K562 (cell line): Measurements from ENCODE around the gene C11orf98. TPM values are rescaled to one million over a fixed set of nuclear protein-coding genes. Genes with fewer than 3 reads are reported as not detected.

ENCODE experiments used
- ATAC-seq: fragments of 200-7000 bp; cut with Tn5 transposase; 3 replicates; pipeline ENCODE4 v1.9.1; 2020; ENCODE audit warnings: moderate library complexity
- BruUV-seq: library from RNA; stranded (reverse); fragments of 400-500 nt; replicated peaks from 2 replicates; lab custom pipeline; 2021; lab: Mats Ljungman, UMichigan
- CTCF ChIA-PET: fragments of 300-600 bp; formaldehyde crosslinking; extraction: SDS; loops from one replicate; lab custom pipeline; 2021; ENCODE audit warnings: low intra/inter-chr PET ratio; lab: Yijun Ruan, JAX
- POLR2A ChIA-PET: fragments of 300-600, 350-650 bp; sonication (Branson Sonifier 250); formaldehyde crosslinking; extraction: SDS; loops from one replicate; lab custom pipeline; 2021; ENCODE audit warnings: antibody characterized with exemption, inconsistent platforms; lab: Yijun Ruan, JAX
- DNase-seq, 4 experiments: peaks; one replicate each; pipeline versions ENCODE4 v3.0.0 to v3.0.0-alpha.2; 2011 to 2018; ENCODE audit warnings: low spot score in 3 of 4, mixed read lengths in 3 of 4; ENCODE audit errors: extremely low read depth in 1 of 4
- FAIRE-seq: peaks from 2 replicates; lab custom pipeline; 2011; peaks lifted over from hg19 to GRCh38; lab: Jason Lieb, UNC
- H2AFZ ChIP-seq: 2 replicates; pipeline ENCODE4 v1.6.0; 2011; ENCODE audit warnings: low read depth, low read length, control low read depth, inconsistent platforms
- H3K27ac ChIP-seq: fragments of 200-600 bp; 3 replicates; pipeline ENCODE4 v1.8.0; 2011; ENCODE audit warnings: low read depth, mild to moderate bottlenecking, control low read depth, inconsistent platforms, low read length, moderate library complexity, mixed read lengths; ENCODE audit errors: extremely low read depth
- H3K27me3 ChIP-seq, 2 experiments: fragments of 300-600 bp in 1 of 2; 2 replicates in 1 of 2; 3 replicates in 1 of 2; pipeline versions ENCODE4 v1.6.0 to v1.8.0; 2011; ENCODE audit warnings: inconsistent platforms in 2 of 2, low read length in 2 of 2, mild to moderate bottlenecking in 1 of 2, mixed read lengths in 1 of 2, moderate library complexity in 1 of 2; ENCODE audit not compliant: control insufficient read depth in 2 of 2, insufficient read depth in 2 of 2
- H3K36me3 ChIP-seq: fragments of 300-600 bp; 3 replicates; pipeline ENCODE4 v1.8.0; 2011; ENCODE audit warnings: mild to moderate bottlenecking, low read length, inconsistent platforms; ENCODE audit not compliant: control insufficient read depth, insufficient read depth
- H3K4me1 ChIP-seq, 2 experiments: fragments of 200-600 bp in 1 of 2; replicated peaks in 1 of 2; 2 replicates in 1 of 2; 3 replicates in 1 of 2; pipeline versions ENCODE4 v1.5.1 to v1.8.0; 2011; ENCODE audit warnings: inconsistent platforms in 2 of 2, low read length in 2 of 2, mild to moderate bottlenecking in 1 of 2, mixed read lengths in 1 of 2, moderate library complexity in 1 of 2; ENCODE audit not compliant: control insufficient read depth in 2 of 2, insufficient read depth in 2 of 2
- H3K4me2 ChIP-seq: 2 replicates; pipeline ENCODE4 v1.6.1; 2011; ENCODE audit warnings: low read length, control low read depth, inconsistent platforms, mixed read lengths; ENCODE audit not compliant: insufficient read depth
- H3K4me3 ChIP-seq: fragments of 200-600 bp; sonication (generic), shearing (Covaris generic); 2 replicates; pipeline ENCODE4 v1.5.1; 2016; ENCODE audit warnings: control low read depth, inconsistent platforms
- H3K79me2 ChIP-seq: fragments of 200-600 bp; 3 replicates; pipeline ENCODE4 v1.8.0; 2011; ENCODE audit warnings: low read length, inconsistent platforms; ENCODE audit not compliant: control insufficient read depth, insufficient read depth
- H3K9ac ChIP-seq, 2 experiments: 2 replicates each; pipeline versions ENCODE4 v1.6.0 to v1.6.1; 2011; ENCODE audit warnings: low read depth in 2 of 2, low read length in 2 of 2, control low read depth in 1 of 2, inconsistent platforms in 1 of 2, mild to moderate bottlenecking in 1 of 2, mixed read lengths in 1 of 2; ENCODE audit not compliant: insufficient read depth in 1 of 2
- H3K9me1 ChIP-seq: one replicate; pipeline ENCODE4 v1.6.0; 2011; ENCODE audit warnings: inconsistent platforms, mild to moderate bottlenecking, low read length, moderate library complexity; ENCODE audit not compliant: control insufficient read depth, insufficient read depth
- H3K9me3 ChIP-seq: replicated peaks from 2 replicates; pipeline ENCODE4 v1.5.1; 2011; ENCODE audit warnings: low read depth, low read length, inconsistent platforms; ENCODE audit not compliant: control insufficient read depth, insufficient read depth
- H4K20me1 ChIP-seq: replicated peaks from 2 replicates; pipeline ENCODE4 v1.6.1; 2011; ENCODE audit warnings: low read length, inconsistent platforms, mixed read lengths; ENCODE audit not compliant: control insufficient read depth, insufficient read depth
- ADNP ChIP-seq: fragments of 200-800 bp; sonication (Bioruptor generic); IDR thresholded peaks from 2 replicates; pipeline ENCODE4 v1.6.1; 2016; ENCODE audit warnings: missing genetic modification characterization, missing compliant biosample characterization
- ATF1 ChIP-seq, 2 experiments: fragments of 450-650 bp in 1 of 2; IDR thresholded peaks; 2 replicates each; pipeline ENCODE4 v1.6.1; 2016; ENCODE audit warnings: missing compliant biosample characterization in 1 of 2, missing genetic modification characterization in 1 of 2
- E2F6 ChIP-seq, 2 experiments: IDR thresholded peaks; 2 replicates each; pipeline ENCODE4 v1.6.1; 2011; ENCODE audit warnings: borderline replicate concordance in 1 of 2, control low read depth in 1 of 2, low read depth in 1 of 2, low read length in 1 of 2, mild to moderate bottlenecking in 1 of 2, mixed read lengths in 1 of 2, moderate library complexity in 1 of 2; ENCODE audit not compliant: insufficient read depth in 1 of 2, insufficient read length in 1 of 2, poor library complexity in 1 of 2, severe bottlenecking in 1 of 2; ENCODE audit errors: extremely low read depth in 1 of 2
- GABPB1 ChIP-seq: sonication (generic); formaldehyde crosslinking; IDR thresholded peaks from 2 replicates; pipeline ENCODE4 v1.8.0; 2022; ENCODE audit warnings: mild to moderate bottlenecking, missing genetic modification reagents
- GTF2E2 ChIP-seq: fragments of 200-800 bp; sonication (Bioruptor generic); IDR thresholded peaks from 2 replicates; pipeline ENCODE4 v1.6.1; 2016; ENCODE audit warnings: missing genetic modification characterization, missing compliant biosample characterization
- HIVEP1 ChIP-seq: fragments of 250-450 bp; sonication (Bioruptor Pico); IDR thresholded peaks from 2 replicates; pipeline ENCODE4 v1.4.0; 2020; ENCODE audit warnings: mild to moderate bottlenecking
- PHTF2 ChIP-seq: fragments of 250-450 bp; sonication (Bioruptor Pico); IDR thresholded peaks from 2 replicates; pipeline ENCODE4 v1.5.0; 2021; ENCODE audit warnings: mild to moderate bottlenecking
- SREBF2 ChIP-seq: sonication (generic); formaldehyde crosslinking; IDR thresholded peaks from 2 replicates; pipeline ENCODE4 v1.4.0; 2020; ENCODE audit warnings: mild to moderate bottlenecking, missing genetic modification reagents
- TAF15 ChIP-seq: fragments of 200-400 bp; formaldehyde crosslinking; IDR thresholded peaks from 2 replicates; pipeline ENCODE4 v1.6.1; 2017; ENCODE audit warnings: mild to moderate bottlenecking, low read depth, low read length, moderate library complexity
- ZNF589 ChIP-seq: fragments of 200-800 bp; sonication (Bioruptor generic); IDR thresholded peaks from 2 replicates; pipeline ENCODE4 v1.6.1; 2016; ENCODE audit warnings: low read depth, missing genetic modification characterization, missing compliant biosample characterization
- WGBS: fragments of 100-300 bp; shearing (Covaris generic); methylation state at CpG from one replicate; pipeline ENCODE4 v1.1.6; 2016; ENCODE audit warnings: low coverage, mixed read lengths; ENCODE audit not compliant: insufficient coverage; ENCODE audit errors: missing lambda C conversion rate; 5-methylcytosine and 5-hydroxymethylcytosine counted together
- in situ Hi-C: fragments of 300-500 bp; cut with MboI; formaldehyde crosslinking; loops from 4 replicates; pipeline ENCODE4 v1.15.0; 2018; ENCODE audit warnings: inconsistent platforms, mixed read lengths
- intact Hi-C: fragments of 100-400 bp; cut with micrococcal nuclease; formaldehyde crosslinking; loops from 2 replicates; pipeline ENCODE4 v1.14.2; 2022
- polyA plus RNA-seq, 8 experiments: library from polyadenylated mRNA; depleted of rRNA in 4 of 8; stranded (reverse) in 5 of 8; unstranded in 3 of 8; fragments of >200 nt; fragmentation: Nextera tagmentation in 2 of 8; fragmentation: Illumina TruSeq in 1 of 8; extraction: Ambion mirVana in 2 of 8; extraction: Trizol in 1 of 8; gene quantifications; 2 replicates each; pipeline versions ENCODE4 v1.2.1 to v1.2.3, GENCODE V29; 2011 to 2014; ENCODE audit warnings: inconsistent platforms in 1 of 8, missing spikeins in 1 of 8
- total RNA-seq, 7 experiments: library from RNA; depleted of rRNA in 6 of 7; stranded (reverse); fragments of >200 nt in 6 of 7; fragmentation: Illumina TruSeq in 2 of 7; extraction: Trizol in 2 of 7; gene quantifications; 2 replicates each; pipeline versions ENCODE4 v1.2.1 to v1.2.3, GENCODE V29; 2011 to 2021; ENCODE audit warnings: low replicate concordance in 1 of 7
- TF ChIP-seq, protein P1 (sequence below): fragments of 200-800 bp; sonication (Bioruptor generic); IDR thresholded peaks from 2 replicates; pipeline ENCODE4 v1.6.1; 2017; ENCODE audit warnings: missing genetic modification characterization, missing compliant biosample characterization

The C11orf98 gene
- total and polyA plus RNA-seq, 9 of the 15 experiments (the other 6 are each of a cell fraction or from before 2014, with no cell fraction given) = 103 to 352 (median 218) TPM

DNA sequence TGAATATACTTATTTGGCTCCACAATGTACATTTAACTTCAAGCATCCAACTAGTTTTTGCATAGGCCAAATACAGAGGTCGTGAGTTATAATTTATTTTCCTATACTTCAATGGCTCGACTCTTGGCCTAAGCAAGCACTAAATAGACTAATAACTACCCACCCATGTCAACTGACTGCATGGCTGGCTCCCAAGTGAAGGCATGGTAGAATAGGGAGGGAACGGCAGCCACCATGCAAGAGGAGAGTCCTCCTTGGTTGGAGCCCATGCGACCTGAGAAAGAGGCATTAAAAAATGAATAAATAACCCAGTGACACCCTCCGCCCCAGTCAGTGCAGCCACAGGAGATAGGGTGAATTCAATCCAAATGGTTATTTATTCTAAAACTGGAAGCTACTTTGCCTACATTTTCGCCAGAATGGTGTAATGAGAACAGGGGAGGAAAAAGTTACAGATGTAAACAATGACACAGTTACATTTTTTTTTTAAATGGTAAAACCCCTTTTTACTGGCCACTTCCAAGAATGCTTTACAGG lies 47.3 kb upstream of the C11orf98 start:
- CTCF ChIA-PET = interaction anchor here (0.5 kb wide), 1 partner anchor 42 kb away, joined by 3 read pairs; no protein-coding TSS in a partner anchor
- no peak for FAIRE-seq
- ATAC-seq = no peak
- no peak for DNase-seq
- peaks cover 94% of the 10 kb centered on the region for H3K36me3 ChIP-seq
- 96% methylated on average over 6 of the region's 6 CpGs for WGBS
- no peaks in the 10 kb centered on the region for H3K9me3 ChIP-seq
- H3K27me3 ChIP-seq = no peaks in the 10 kb centered on the region
- POLR2A ChIA-PET = interaction anchor here (1.5 kb wide), 1 partner anchor 17 kb away, joined by 3 read pairs; no protein-coding TSS in a partner anchor
- no peak overlapping the region for H2AFZ ChIP-seq
- peaks cover under 1% of the 10 kb centered on the region for H3K9me1 ChIP-seq
- H3K4me1 ChIP-seq = peaks cover 24 to 30% of the 10 kb centered on the region in 2 experiments
- no peak overlapping the region for H3K9ac ChIP-seq
- H3K4me3 ChIP-seq = no peak overlapping the region
- in situ Hi-C loops = no loop called here
- H3K4me2 ChIP-seq = no peak overlapping the region
- intact Hi-C loops = no loop called here
- peaks cover 20% of the 10 kb centered on the region; the same call in 2 of the 3 replicates for H3K79me2 ChIP-seq
- TF ChIP-seq ADNP (tag) (no peak), GABPB1 (CRISPR knock-in tag) (no peak), PHTF2 (no peak), SREBF2 (CRISPR knock-in tag) (no peak), ATF1 (CRISPR knock-in tag; IDR thresholded peaks at IDR 0.05) (no peak), ATF1 (tag; IDR thresholded peaks at IDR 0.05) (no peak)
- BruUV-seq = no TSS peak
- peak overlapping the region; percentile 14; the same call in 1 of the 3 replicates for H3K27ac ChIP-seq
- peaks cover 4% of the 10 kb centered on the region; the same call in 1 of the 2 replicates for H4K20me1 ChIP-seq

GRCh38 chr11:62710001-62710345 lies 45.0 kb upstream of the C11orf98 start:
- BruUV-seq = no TSS peak
- Histone ChIP-seq H2AFZ (no peak overlapping the region), H4K20me1 (peaks cover 7% of the 10 kb centered on the region), H3K79me2 (peaks cover 24% of the 10 kb centered on the region), H3K9ac (no peak overlapping the region), H3K4me3 (no peak overlapping the region), H3K27ac (peak overlapping the region; percentile 15; the same call in 1 of the 3 replicates), H3K9me3 (no peaks in the 10 kb centered on the region), H3K27me3 (no peaks in the 10 kb centered on the region), H3K4me1 (peaks cover 38 to 46% of the 10 kb centered on the region in 2 experiments), H3K36me3 (peaks cover 80% of the 10 kb centered on the region), H3K4me2 (no peak overlapping the region), H3K9me1 (peaks cover 2% of the 10 kb centered on the region)
- intact Hi-C loops = no loop called here
- DNase-seq (no peak), ATAC-seq (no peak), FAIRE-seq (no peak)
- CTCF ChIA-PET = no interaction called here
- WGBS = 96% methylated on average over 6 of the region's 7 CpGs
- in situ Hi-C loops = no loop called here
- POLR2A ChIA-PET = interaction anchor here (0.6 to 1.4 kb wide), 4 partner anchors 13 to 135 kb away, joined by 3 to 4 read pairs (median 3); partner anchors contain the start of gene GANAB
- TF ChIP-seq, protein P1, sequence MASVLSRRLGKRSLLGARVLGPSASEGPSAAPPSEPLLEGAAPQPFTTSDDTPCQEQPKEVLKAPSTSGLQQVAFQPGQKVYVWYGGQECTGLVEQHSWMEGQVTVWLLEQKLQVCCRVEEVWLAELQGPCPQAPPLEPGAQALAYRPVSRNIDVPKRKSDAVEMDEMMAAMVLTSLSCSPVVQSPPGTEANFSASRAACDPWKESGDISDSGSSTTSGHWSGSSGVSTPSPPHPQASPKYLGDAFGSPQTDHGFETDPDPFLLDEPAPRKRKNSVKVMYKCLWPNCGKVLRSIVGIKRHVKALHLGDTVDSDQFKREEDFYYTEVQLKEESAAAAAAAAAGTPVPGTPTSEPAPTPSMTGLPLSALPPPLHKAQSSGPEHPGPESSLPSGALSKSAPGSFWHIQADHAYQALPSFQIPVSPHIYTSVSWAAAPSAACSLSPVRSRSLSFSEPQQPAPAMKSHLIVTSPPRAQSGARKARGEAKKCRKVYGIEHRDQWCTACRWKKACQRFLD = no peak
- TF ChIP-seq HIVEP1 (CRISPR knock-in tag) (no peak), E2F6 (IDR thresholded peaks at IDR 0.05; ENCODE audit: borderline replicate concordance in 1 of 2, extremely low read depth in 1 of 2, insufficient read depth in 1 of 2, insufficient read length in 1 of 2, low read depth in 1 of 2, low read length in 1 of 2, poor library complexity in 1 of 2, severe bottlenecking in 1 of 2) (no peak), ZNF589 (CRISPR knock-in tag) (no peak), TAF15 (no peak), GTF2E2 (tag) (no peak)
